GM21528 (cell line): ENCODE results near the gene WWOX.

Source experiments
- ATAC-seq: cut with Tn5 transposase; IDR thresholded peaks from one replicate; pipeline ENCODE4 v1.9.1; 2021; ENCODE audit warnings: mild to moderate bottlenecking, moderate library complexity; ENCODE audit not compliant: unreplicated experiment, low FRiP score

The WWOX gene

DNA sequence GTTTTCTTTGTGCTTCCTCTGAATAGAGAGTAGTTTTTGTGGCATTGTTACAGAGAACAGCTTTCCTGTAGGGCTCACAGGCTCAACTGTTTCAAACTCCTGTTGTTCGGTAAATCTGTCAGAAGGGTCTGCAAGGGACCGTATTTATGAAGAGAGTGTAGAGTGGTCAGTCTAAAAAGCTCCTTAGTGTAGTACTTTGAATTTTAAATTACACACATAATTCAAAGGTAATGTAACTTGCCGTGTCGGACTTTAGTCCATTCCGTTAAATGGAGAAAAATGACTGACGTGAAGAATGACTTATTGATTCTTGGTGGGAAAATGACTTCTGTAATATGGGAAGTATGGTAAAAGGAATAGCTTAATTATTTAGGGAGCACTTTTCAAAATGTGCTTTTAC, 190.9 kb downstream of the WWOX start:
- no peak for ATAC-seq

DNA sequence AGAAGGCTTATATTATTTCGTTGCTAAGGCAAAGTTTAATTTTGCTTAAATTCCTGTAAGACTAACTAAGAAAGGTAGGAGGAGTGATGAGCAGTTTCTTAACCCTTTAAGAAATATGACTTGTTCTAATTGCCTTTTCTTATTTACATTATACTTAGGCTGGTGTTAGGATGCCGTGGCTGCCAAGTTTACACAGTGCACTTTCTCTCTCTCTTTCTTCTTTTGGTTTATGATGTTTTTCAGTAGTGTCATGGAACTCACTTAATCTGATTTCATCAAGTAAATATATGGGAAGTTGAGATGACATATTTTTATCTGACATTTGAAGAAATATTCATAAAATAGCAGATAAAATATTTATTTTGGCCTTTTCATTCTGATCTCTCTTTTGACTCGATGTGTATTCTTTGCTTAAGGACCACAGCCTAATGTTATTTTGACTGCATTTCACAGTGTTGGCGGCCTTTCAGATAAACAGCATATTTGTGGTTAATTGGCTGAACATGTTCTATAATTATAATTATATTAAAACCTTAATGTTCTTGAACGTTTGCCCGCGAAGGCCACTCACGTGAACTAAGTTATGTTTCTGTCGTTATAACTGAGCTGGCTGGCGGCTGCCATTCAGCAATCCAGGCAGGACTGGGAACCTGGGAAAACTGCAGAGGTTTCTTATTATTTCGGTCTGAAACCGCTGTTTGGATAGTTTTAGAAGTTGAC, 191.6 kb downstream of the WWOX start:
- ATAC-seq: no peak

DNA sequence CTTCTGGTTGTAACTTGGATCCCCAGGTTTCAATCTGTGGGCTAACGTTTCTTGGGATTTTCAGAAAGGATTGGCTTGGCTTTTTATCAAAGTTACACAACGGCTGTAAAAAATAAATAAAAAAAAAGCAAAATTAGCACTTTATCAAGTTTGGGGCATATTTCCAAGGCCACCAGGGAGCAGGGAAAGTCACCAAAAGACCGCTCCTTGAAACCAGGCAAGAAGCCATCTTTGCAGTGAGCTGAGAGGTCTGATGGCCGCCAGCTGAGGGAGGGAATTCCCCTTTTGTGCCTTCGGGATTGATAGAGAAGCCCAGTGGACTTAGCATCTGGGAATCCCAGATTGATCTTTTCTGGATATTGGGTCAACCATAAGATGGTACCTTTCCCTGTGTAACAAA, 192.2 kb downstream of the WWOX start:
- ATAC-seq: no peak

DNA sequence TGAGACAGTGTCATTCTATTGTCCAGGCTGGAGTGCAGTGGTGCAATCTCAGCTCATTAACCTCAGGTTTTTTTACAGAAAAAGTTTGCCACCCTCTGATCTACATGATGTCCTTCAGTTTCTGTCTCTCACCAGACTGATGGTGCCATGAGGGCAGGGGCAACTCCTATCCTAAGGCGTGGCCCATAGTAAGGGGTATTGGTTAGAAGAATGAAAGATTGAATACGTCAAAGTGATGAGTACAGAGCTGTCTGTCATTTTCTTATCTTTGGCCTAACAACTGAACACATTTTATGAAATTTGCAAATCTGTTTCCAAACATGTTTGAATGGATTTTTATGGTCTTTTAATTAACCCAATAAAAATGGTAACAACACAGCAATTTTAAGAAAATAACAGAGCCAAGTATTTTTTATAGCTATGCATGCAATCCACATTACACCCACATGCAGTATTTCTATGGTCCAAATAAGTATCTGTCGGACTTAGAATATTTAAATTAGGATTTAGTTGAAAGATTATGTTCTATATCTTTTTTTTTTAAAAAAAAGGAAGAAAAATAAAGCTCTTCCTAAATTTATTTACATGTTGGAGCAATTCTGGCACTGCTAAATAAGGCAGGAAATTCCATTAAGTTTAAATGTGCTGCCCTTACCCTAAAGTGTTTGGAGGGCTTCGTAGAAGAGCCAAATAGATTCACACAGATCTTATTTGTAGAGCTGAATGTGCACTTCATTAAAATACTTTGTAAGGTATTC, 192.8 kb downstream of the WWOX start:
- no peak for ATAC-seq

DNA sequence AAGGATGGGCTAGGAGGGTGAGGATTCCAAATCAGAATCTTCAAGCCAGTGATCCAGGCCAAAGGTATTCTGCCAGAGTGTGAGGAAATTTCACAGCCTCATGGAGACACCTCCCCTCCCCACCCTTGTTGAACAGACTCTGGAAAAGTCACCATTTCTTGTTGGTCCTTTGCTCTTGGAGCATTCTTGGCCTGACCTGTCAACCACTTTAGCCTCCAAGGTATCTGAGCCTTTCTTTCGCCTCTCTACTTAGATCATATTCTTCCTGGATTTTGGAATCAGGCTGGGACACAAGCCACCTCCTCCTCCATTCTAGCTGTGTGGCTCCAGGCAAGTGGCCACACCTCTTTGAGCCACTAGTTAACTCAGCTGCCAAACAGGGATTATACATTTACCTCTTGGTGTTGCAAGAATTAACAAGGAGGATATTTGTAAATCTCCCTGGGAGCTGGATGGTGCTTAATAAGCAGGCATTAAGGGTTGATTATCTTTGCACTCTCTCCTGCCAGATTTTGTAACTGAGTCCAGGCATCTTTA, 193.5 kb downstream of the WWOX start:
- ATAC-seq: no peak

DNA sequence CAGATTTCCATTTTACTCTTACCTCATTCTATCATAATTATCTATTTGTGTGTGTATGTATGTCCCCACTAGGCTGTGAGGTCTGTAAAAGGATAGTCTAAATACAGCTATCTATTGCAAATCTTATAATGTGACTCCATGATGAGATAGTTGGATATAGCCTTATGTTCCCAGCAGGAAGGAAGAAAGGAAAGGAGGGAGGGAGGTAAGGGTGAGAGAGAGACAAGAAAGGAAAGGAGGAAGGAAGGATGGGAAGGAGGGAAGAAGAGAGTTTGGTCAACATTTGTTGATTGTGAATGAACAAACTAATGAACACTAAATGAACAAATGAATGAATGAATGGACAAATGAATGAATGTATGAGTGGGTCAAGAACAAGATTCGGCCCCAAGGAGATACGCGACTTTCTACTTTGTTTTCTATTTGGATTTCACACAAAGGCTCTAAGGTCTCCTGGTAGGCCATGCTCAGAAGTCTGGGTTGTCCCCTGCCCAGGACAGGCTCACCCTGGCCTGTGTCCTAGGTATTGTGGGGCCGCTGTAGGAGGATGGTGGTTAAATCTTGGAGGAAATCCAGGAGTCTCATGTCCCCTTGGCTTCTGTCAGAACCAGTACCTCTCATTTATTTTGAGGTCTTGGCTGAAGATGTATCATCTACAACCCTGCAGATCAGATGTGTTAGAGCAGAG, 195.2 kb downstream of the WWOX start:
- ATAC-seq: no peak

DNA sequence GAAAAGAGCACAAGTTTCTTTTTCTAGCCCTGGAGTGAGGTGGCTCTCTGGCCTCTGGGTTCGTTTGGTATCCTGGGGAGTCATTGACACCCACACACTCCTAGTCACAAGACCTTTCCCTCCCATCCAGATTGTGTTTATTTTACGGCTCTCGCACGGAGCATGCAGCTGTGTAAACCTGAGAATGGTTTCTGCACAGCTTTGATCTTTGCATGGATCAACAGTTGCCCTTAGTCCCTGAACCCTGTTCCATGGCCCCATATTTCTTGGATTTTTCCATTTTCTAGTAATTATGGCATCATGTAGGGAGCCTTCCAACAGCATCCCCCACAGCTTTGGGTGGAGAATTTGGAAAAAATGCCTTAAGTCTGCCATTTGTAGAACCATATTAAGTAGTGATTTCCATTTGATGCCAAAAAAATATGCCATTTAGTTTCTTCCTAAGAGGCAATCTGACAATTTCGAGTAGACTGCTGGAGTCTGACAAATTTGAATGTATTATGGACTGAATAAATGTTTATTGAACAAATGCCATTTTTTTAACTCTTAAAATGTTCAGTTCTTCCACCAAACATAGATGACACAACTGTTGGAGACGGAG, 197.7 kb downstream of the WWOX start:
- ATAC-seq: no peak

DNA sequence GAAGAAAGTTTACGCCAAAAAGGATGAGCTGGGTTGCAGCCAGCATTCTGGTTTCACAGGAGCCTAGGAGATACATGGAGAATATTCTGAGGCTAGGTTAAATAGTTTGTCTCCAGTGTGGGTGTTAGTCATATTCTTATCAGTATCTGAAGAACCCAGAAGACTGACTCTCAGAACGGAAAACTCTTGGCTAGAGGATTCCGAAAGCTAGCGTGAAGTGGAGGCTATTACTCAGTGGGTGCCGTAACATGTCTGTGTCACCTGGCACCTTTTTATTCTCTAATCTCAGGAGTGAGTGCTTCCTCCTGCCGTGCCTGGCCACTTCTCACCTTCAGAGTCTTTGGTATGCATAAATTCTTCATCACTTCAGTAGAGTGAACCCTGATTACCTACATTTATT, 199.5 kb downstream of the WWOX start:
- ATAC-seq: no peak

DNA sequence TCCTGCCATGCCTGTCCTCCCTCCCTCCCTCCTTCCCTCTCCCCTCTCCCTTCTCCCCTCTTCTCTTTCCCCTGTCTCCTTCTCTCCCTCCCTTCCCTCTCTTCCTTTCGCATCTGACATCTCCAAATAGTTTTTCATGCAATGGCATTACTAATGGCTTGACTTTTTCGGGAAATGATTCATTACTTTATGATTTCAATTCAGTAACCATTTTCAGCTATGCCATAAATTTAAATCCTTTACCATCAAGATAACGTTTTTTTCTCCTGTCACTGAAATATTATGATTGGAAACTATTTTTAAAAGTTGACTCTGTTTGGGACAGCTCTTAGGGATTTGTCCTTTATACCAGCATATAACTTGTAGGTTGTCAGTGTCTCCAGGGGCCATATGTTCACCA, 201.0 kb downstream of the WWOX start:
- no peak for ATAC-seq

DNA sequence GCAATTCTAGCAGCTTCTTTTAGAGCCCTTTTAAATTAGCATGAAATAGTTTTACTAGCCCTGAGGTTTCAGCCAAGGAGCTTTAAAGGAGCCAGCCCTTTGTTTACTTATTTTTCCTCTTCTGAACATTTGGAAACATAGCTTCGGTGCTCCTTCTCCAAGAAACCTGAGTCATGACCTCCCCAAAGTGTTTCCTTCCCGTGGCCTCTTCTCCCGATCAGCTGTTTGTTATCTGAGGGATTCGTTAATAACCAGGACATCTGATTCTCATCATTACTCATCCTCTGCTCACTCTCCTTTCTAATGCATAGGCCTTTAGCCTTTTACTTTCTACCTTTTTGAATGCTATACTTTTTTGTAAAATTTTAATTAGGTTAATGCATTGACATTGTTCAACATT, 204.5 kb downstream of the WWOX start:
- ATAC-seq: no peak

DNA sequence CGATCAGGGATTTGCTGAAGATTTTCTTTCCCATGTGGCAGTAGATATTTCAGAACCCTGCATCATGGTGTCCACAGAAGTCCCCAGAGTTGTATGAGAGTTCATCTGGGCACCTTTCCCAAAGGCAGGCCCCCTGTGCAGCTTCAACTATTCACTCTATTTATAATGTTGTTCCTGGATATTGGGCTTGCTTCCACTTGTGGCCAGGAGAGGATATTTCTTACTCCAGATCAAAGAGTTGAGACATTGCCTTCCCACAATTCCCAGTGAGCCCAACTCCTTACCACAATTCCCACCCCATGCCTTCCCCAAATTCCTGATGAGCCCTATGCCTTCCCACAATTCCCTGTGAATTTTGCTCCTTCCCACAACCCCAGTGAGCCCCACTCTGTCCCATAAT, 206.9 kb downstream of the WWOX start:
- no peak for ATAC-seq

DNA sequence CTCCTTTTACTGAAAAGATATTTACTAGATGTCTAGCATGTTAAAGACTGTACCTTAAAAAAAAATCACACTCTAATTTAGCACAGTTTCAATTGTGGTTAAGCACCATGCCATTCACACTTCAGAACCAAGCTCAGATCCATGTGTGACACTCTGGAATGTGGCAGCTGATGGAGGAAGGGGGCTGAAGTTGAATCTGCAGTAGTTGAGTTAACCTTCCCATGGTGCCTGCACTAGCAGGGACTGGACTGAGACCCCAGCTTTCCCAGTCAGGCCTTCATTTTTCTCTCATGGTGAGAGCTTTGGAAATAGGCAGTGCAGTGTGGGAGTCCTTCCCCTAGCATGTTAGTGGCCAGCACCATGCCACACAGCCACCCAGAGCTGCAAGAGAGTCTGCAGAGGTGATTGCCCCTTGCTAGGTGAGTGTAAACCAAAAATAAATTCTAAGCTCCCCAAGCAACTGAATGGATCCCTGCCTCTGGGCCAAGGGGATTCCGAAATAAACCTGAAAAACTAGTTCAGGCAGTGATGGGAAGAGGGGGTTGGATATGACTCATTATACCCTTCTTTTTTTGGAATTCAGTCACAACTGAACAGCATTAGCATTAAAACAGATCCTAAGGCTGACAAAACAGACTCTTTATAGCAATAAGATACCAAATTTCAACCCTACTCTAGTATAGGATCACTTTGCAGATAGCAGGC, 208.5 kb downstream of the WWOX start:
- no peak for ATAC-seq

DNA sequence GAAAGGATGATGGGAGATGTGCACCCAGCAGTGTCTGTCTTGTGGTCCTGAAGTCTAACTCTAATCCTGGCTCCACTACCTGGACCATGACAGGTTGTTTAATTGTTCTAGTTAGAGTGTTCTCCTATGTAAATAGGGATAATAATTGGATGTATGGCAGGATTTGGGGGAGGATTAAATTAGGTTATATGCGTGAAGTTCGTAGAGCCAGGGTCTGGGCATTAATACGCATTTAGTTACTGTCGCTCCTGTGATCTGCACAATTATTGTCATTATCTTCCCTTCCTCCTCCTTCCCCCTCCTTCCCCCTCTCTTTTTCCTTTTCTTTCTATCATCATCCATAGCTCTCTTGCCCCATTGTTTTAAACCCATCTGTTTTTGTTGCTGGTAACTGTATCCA, 210.3 kb downstream of the WWOX start:
- no peak for ATAC-seq

DNA sequence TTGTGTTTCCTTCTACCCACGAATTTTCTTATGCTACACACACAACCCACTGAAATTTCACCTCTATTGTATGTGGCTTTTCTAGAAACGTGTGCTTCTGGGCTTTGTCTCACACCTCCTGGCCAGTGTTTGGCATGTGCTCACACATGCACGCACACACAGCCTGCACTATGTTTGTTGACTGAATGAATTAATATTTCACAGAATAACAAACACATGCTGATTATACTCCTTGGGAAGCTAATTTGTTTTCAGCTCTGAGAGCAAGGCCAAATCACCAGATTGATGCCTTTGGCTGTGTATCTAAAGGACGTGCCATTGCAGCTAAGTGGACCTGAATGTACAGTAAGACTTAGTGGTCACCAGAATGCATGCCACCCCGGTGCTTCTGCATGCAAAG, 210.7 kb downstream of the WWOX start:
- no peak for ATAC-seq

DNA sequence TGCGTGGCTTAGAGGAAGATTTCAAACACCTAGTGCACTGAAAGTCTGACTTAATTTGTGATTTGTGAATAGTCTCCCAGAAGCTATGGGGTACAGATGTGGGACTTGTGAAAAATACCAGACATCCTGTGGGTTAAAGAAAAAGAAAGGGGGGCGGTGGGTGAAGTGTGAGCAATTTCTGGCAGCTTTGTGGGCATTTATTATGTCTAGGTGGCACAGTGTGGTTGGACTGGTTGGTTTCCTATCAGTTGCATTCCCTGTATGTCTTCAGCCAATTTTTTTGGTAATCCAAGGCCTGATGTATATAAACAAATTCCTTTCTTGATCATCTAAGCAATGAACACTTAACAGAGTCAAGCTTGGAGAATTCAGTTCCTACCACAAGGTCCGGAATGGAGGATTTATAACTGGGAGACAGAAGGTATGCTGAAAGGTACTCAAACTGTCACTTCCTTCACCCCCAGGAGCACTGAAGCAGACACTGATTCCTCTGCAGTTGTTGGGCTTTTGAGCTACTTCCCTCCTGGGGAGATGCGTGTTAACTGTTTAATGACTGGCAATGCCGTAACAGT, 211.6 kb downstream of the WWOX start:
- no peak for ATAC-seq

DNA sequence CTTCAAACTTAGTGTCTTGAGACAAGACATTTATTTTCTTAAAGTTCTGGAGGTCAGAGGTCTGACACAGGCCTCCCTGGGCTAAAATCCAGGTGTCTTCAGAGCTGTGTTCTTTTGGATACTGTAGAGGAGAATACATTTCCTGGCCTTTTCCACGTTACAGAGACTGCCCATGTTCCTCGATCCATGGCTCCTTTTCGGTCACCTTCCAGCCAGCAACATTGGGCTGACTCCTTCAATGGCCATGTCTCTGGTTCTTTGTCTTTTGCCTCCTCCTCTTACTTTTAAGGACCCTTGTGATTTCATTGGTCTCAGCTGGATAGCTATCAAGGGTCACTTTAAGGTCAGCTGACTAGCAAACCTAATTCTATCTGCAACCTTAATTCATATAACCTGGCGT, 212.4 kb downstream of the WWOX start:
- no peak for ATAC-seq

DNA sequence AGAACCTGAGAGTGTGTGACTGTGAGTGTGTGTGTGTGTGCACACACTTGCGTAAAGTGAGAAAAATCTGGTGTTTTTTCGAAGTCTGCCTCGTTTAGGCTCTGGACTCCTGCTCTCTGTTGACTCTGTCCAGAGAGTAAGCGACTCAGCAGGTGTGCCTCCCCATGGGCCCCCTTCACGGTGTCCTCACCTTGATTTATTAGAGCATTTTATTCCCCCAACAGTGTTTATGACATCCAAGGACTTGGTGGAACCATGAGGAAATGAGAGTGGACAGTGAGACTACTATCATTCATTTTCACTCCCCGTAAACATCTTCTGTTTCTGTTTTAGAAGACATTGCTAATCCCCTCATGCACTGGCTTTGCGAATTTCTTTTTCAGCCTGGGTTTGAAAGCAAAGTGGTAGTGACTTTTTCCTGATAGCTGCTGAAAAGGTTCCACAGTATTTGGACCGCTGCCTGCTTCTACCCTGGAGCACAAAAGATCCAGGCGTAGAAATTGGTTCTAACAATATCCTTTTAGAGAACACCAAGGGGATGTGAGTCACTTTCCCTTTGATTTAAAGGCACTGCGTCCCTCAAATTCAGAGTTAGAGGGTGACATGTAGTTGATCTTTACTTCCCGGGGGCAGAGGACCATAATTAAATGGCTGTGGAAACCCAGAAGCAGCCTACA, 218.2 kb downstream of the WWOX start:
- no peak for ATAC-seq

DNA sequence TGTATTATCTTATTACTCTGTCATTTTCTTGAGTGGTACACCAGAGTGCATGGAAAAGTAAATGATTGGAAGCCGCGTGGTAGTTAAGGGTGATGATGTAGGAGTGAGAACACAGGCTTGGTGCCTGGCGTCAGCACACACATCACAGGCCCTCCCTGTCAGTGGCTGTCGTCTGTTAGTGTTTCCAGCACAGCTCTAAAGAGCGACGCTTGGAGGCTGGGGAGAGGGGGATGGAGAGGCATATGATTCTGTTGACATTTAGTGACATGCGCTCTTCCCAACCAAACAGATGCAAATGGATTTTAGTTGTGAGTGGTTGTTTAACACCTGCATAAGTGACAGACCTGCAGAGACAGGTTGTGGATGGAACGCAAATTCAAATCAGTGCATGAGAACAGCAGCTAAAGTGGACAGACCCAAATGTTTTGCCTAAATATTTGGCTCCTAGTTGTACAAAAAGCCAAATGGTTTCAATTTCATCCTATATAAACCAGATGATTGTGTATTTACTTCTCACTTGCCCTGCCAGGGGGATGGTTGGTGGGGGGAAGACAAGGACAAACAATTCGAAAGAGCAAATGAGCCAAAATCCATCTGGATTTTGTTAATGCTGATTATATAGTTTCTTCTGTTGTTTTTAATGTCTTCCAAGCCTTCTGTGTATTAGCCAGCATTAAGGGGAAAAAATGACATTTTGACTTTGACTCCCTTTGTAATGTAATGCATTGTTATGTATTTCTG, 222.3 kb downstream of the WWOX start:
- no peak for ATAC-seq

DNA sequence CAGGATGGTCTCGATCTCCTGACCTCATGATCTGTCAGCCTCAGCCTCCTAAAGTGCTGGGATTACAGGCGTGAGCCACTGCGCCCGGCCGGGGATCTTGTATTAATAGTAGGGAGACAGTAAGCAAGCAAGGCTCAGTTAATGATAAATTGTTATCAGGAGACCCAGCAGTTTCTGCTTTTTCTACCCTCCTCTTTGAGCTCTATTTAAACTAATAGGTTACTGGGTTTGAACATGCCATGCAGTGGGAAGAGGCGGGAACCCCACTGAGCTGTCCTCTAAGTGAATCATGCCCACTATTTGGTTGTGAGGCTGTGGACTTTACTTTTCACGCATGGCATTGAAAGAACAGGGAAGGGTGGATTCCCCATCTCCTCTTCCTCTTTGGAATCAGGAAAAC, 223.9 kb downstream of the WWOX start:
- no peak for ATAC-seq
